Measurements from ENCODE around the gene MZT2B.
"Not testable (repeated sequence)": the region's sequence is repeated elsewhere in the genome, so short reads cannot be mapped to it uniquely, and the experiment has no call there.

The MZT2B gene

DNA sequence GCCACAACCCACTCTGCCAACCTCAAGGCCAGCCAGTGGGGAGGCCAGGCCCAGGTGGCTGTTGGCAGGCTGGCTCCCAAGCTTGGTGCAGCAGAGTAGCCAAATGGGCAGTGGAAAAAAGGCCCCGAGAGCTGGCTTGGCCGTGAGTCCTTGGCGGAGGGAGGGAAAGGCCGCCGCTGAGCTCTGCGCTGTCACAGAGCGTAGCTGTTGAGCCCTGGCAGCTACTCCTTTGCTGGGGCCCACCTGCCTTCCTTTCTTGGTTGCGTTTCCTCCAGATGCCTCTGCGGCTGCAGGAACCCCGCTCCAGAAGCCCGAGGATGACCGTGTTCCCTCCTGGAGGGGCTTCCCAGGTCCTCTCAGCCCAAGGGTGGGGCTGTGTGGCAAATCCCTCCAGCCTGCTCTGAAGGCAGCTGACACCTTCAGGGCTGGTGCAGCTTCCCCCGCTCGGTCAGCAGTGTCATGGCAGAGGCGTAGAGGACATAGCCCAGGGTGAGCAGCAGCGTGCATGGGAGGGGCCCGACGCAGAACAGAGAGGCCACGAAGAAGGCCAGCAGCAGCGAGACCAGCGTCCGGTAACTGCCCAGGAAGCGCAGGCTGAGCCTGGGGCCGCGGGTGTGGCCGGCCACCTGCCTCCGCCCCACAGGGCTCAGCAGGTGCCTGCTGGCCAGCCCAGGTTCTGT lies 29.8 kb upstream of the MZT2B start:
- not testable (repeated sequence) for DNase-seq (ENCODE audit: low read depth in 2 of 2, low spot score in 1 of 2)

DNA sequence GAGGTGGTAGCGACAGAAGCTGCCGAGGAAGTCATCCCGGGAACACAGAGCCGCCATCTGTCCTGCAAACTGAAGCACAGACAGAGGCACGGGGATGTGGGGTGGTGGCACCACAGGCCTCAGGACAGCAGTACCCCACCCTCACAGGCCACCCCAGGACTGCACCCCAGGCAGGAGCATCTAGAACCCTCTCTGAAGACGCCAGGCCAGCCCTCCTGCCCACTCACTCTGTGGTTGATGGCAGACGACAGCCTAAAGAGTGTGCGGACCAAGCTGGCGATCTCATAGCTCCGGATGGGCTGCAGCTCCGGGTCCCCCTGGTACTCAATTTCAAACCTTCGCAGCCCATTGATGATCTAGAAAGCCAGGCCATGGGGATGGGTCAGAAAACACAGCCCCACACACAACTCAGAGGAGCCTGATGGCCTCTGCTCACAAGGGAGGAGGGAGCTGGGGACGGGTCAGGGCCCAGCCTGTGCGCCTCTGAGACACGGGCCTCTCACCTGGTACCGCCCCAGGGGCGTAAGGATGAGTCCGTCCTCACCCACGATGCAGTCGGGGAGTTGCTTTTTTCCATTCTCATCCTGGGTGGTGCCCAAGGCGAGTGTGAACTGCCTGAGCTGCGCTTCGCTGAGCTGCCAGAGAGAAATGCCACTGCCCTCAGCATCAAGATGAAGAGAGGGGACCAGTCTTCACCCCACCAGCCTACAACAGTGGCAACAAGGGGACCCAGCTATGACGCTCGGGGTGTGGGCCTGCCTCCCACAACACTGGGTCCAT lies 29.1 kb upstream of the MZT2B start:
- DNase-seq (ENCODE audit: low read depth in 2 of 2, low spot score in 1 of 2): no peak

DNA sequence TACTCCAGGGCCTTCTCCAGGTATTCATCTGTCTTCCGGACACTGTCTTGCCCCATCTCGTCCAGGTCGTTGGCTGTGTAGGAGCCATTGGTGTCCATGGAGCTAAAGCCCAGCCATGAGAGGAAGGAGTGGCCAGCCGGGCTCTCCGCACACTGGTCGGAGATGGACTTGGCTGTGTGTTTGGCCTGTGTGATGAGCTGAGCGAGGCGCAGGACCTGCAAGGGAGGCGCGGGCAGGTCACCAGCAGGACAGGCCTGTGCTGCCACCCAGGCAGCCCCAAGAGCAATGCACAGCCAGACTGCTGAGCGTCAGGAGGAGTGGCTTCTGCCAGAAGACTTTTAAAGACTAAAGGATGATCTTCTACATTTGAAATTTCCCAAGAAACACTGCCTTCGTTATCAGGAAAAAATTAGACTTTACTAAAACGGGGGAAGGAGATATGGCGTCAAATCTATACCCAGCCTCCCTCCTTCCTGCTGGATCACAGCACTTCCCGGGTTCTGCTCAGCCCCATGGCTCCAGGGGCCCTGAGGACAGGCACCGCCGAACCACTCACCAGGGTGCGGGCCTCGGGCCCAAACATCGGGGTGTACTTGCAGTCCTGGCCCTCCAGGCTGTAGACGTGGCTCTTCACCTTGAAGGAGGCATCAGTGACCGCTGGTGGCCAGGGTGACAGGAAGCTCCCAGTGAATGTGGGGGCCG lies 28.2 kb upstream of the MZT2B start:
- not testable (repeated sequence) for DNase-seq (ENCODE audit: low read depth in 2 of 2, low spot score in 1 of 2)

DNA sequence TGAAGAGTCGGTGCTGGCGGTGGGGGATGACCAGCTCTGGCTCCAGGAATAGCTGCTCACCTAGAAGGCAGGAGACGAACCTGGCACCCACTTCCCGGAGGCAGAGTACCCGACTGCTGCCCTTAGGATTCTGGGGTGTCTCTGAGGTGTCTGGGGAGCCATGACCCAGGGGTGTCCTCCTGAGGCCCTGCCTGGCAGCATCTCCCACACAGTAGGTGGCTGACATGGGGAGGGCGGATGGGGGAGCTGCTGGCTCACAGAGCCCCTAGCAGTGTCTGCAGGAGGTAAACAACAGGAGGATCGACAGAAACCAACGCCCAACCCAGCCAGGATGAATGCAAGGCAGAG lies 27.7 kb upstream of the MZT2B start:
- not testable (repeated sequence) for DNase-seq (ENCODE audit: low read depth in 2 of 2, low spot score in 1 of 2)

DNA sequence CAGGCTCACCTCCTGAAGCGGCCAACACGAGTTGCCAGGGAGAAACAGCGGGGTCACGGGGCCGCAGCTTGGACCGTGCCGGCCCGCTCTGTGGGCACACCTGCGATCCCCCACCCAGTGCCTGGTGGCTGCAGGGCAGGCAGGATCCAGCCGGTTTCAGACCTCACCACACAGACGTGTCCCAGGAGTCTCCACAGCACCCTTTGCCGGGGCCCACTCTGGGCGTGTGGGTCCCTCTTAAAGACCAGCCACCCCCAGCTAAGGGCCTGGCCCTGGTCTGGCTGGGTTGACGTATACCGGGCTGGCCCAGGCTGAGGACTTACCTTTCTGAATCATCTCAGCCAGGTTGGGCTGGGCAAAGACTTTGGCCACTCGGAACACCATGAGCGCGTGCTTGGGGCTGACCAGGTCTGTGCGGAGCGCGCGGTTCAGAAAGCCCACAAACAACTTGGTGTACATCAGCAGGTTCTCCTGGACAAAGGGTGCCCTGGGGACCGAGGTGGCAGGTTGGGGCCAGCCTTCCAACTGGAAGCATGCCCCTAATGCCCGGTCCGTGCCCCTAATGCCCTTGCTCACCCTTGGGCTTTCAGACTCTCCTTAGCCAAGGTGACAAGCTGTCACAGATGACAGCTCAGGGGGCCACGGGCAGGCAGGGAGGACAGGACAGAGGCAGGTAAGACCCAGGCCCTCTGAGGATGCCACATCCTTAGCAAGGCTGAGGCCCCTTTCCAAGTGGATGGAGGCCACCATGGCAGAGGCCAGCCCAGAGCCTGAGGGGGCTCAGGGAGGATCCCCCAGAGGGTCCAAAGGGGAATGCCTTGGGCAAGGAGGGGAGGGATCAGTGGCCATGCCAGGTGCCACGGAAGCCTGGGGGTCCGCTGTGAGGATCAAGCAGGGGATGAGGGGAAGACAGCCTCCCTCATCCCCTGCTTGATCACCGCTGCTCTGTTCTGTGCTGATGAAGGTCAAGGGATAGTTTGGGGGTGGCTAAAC lies 27.0 kb upstream of the MZT2B start:
- DNase-seq (ENCODE audit: low read depth in 2 of 2, low spot score in 1 of 2): no peak

DNA sequence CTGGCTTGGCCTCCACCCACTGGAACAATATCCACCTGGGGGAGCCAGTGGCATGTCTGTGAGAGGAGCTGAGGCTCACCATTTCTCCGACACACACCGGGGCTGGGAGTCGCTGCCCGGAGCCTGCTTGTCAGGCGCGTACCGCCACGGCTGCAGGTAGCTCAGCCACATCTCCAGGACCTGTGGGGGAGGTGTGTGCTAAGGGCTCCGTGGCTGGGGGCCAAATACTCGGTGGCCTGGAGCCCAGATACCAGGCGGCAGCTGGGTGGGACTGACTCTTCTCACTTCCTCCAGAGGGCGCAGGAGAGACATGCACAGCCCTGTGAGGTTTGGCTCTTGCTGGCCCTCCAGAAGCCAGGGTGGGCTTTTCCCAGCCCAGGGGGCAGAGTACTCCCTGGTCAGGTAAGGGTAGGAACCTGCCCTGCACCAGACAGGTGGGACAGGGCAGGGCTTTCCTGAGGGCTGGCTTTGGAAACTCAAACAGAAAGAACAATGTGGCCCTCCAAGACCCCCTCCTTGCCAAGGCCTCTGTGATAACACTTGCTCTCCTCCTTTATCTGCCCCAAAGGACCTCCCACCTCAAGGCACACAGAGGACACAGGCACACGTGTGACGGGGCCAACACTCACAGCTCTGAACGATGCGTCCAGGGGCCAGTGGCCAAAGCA lies 26.0 kb upstream of the MZT2B start:
- DNase-seq (ENCODE audit: low read depth in 2 of 2, low spot score in 1 of 2): not testable (repeated sequence)

DNA sequence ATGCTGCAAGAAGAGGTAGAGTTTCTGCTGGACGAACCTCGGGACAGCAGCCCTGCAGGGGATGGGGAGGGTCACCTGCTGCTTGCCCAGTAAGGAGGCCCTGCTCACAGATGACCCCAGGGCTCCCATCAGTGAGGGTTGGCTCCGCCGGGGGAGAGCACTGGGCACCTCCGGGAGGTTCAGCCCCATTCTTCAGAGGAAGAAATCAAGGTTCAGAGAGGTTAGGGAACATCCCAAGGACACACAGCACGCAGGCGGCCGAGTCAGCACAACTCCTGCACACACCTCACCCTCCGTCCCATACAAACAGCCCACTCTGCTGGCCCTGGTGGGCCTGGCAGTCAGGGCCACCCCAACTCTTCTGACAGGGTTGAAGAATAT lies 25.4 kb upstream of the MZT2B start:
- DNase-seq (ENCODE audit: low read depth in 2 of 2, low spot score in 1 of 2): no peak

DNA sequence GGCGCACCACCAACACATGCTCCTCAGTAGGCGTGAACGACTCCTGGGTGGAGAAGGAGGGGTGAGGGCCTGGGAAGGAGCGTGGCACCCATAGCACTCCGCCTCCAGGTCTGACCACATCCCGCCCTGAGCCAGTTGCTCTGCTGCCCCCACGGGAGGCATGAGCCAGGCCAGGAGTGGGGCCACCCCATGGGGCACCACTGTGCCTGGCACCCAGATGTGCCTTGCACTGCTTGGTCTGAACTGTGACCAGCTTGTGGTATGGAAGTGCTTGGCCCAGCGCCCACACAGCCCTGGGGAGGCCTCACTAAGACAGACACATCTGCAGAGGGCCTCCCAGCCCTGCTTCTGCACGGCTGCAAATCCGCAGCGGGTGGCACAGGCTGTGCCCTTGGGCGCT lies 24.7 kb upstream of the MZT2B start:
- not testable (repeated sequence) for DNase-seq (ENCODE audit: low read depth in 2 of 2, low spot score in 1 of 2)

DNA sequence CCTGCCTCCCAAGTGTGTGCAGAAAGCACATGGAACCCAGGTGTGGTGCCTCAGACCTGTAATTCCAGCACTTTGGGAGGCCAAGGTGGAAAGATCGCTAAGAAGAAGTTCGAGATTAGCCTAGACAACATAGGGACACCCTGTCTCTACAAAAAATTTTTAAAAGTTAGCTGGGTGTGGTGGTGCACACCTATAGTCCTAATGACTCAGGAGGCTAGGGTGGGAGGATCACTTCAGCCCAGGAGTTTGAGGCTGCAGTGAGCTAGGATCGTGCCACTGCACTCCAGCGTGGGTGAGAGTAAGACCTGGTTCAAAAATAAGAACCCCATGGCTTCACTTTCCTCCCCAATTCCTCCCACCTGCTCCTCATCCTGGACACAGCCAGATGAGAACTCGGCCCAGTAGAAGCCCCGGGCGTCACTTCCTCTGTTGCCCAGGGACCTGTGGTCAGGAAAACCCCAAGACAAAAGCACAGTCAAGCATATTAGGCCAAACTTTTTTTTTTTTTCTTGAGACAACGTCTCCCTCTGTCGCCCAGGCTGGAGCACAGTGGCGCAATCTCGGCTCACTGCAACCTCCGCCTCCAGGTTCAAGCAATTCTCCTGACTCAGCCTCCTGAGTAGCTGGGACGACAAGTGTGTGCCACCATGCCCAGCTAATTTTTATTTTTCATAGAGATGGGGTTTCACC lies 24.1 kb upstream of the MZT2B start:
- not testable (repeated sequence) for DNase-seq (ENCODE audit: low read depth in 2 of 2, low spot score in 1 of 2)

DNA sequence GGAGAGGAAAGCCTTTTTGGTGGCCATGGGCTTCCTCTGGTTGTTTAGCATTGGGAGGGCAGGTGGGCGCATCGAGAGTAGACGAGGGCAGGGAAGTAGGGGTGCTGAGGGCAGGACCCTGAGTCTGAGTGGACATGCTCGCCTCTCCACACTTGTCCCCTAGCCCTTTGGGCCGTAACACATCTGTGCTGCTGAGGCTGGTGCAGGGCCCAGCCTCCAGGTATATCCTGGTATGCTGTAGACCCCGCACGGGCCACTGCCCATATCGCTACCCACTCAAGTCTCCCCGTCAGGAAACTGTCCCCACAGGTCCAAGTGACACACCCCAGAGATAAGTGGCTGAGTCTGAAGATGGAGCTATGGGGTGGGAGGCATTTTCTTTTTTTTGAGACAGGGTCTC lies 23.4 kb upstream of the MZT2B start:
- DNase-seq (ENCODE audit: low read depth in 2 of 2, low spot score in 1 of 2): no peak

DNA sequence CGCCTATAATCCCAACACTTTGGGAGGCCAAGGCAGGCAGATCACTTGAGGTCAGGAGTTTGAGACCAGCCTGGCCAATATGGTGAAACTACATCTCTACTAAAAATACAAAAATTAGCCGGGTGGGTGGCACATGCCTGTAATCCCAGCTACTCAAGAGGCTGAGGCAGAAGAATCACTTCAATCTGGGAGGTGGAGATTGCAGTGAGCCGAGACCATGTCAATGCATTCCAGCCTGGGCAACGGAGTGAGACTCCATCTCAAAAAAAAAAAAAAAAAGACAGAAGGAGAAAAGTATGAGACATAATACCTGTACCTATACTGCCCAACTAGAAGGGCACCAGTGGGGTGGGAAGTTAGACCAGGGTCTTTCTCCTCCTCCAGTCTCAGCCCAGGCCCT lies 22.7 kb upstream of the MZT2B start:
- not testable (repeated sequence) for DNase-seq (ENCODE audit: low read depth in 2 of 2, low spot score in 1 of 2)

DNA sequence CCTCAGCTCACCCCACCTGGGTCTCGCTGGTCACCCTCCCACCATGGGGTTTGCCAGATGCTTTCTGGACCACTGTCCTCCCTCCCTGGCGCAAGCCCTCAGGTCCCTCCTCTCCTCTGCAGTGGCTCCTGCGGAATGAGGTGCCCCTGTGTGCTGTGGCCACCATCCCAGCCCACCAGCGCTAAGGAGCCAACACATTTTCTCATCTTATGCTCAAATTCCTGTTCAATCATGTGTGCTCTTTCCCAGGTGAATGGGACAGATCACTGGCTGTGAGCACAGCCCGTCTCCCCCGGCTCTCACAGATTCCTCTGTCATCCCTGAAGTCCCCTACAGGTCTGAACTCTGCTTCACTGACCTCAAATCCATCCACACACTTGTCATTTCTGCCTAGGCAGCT lies 21.9 kb upstream of the MZT2B start:
- DNase-seq (ENCODE audit: low read depth in 2 of 2, low spot score in 1 of 2): no peak

DNA sequence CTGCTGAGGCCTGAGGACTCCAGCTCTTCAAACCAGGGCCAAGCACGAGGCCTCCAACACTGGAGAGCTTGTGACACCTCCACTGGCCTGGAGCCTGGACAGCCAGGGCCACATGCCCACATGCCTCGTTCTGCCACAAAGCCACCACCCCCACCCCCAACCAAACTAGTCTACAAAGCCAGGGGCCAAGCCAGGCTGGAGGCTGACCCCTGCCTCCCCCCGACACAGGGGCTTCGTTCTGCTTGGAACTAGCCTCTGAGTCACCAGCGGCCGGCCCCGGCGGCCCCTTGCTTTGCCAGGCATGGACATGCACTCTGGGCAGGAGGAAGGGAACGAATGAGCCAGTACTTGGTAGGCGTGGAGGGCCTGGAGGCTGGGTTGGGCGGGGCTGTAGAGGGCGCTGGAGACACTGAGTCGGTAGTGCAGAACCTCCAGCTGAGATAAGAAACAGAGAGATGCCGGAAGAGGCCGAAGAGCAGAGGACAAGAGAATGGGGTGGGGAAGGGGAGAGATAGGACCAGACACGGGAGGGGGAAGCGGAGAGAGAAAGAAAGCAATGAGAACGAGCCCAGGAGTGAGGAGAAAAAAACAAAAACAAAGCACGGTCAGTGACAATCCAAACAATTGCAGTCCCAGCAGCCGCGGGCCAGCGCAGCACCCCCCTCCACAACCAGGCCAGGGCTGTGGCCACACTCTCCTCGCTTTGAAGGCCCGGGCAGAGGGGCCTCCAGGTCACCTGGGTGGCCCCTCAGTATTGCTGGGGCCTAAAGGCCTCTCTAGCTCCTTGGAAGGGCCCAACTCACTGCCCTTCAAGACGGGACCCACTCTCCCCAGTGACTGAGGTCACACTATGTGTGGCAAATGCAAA lies 21.0 kb upstream of the MZT2B start:
- DNase-seq (ENCODE audit: low read depth in 2 of 2, low spot score in 1 of 2): not testable (repeated sequence)

DNA sequence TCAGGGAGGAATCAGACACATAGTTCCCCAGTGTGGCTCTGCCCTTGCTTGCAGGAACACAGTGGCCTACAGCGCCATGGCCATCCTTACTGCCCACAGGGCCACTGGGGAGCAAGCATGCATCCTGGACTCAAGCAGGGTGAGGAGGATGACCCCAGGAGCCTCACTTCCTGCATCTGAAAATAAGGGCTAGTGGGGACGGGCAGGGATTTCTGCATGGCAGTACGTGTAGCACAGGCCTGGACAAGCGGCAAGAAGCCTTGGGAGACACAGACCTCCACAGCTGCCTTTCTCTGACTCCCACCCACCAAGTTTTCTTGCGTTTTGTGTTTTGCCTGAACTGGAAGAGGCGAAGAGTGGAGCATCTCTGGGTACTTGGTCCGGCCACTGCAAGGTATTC lies 19.6 kb upstream of the MZT2B start:
- not testable (repeated sequence) for DNase-seq (ENCODE audit: low read depth in 2 of 2, low spot score in 1 of 2)

DNA sequence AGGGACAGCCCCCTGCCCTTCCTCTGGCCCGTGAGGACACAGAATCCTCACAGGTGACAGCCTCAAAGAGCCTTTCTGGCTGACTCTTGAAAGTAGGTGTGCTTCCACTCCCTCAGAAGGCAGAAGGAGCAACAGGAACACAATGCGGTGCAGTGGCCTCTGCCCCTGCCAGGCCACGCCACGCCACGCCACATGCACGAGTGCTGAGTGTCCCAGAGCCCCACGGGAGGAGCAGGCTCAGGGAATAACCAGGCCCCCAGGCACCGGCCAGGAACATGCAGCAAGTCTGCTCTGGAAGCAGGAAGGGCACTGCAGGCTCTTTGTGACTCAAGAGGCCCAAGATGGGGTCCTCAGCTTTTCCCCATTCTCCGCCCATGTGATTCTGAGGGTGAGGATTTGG lies 19.1 kb upstream of the MZT2B start:
- no peak for DNase-seq (ENCODE audit: low read depth in 2 of 2, low spot score in 1 of 2)

DNA sequence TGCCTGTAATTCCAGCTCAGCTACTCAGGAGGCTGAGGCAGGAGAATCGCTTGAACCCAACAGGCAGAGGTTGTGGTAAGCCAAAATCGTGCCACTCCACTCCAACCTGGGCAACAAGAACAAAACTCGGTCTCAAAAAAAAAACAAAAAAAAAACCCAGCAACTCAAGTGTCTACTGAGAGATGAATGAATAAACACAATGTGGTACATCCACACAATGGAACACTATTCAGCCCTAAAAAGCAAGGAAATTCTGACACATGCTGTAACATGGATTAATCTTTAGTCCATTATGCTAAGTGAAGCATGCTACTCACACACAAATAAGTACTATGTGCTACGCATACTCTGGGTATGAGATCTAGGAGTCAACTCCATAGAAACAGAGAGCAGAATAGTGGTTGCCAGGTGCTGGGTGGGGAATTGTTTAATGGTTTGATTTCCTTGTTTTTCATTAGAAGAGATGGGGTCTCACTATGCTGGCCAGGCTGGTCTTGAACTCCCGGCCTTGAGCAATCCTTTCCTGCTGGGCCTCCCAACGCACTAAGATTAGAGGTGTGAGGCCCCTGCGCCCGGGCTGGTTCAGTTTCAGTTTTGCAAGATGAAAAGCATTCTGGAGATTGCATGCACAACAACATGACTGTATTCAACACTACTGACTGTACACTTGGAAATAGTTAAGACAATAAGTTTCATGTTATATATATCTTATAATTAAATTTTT lies 16.6 kb upstream of the MZT2B start:
- DNase-seq (ENCODE audit: low read depth in 2 of 2, low spot score in 1 of 2): no peak

DNA sequence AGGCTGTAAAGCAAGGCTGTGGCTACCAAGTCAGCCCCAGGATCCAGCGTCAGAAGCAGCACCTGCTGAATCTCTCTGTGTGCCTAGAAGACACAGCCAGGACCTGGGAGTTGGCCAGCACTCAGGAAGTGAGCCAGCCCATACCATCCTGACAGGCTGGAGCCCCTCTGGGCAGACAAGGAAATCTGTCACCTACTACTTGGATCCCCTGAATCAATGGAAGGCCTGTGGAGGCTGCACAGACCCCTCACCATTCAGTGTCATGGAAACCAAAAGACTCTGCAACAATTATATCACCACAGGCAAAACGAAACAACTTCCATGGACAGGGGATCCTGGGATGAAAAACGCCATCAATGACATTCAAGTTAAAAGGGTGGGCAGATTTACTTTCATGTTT lies 15.5 kb upstream of the MZT2B start:
- DNase-seq (ENCODE audit: low read depth in 2 of 2, low spot score in 1 of 2): not testable (repeated sequence)

DNA sequence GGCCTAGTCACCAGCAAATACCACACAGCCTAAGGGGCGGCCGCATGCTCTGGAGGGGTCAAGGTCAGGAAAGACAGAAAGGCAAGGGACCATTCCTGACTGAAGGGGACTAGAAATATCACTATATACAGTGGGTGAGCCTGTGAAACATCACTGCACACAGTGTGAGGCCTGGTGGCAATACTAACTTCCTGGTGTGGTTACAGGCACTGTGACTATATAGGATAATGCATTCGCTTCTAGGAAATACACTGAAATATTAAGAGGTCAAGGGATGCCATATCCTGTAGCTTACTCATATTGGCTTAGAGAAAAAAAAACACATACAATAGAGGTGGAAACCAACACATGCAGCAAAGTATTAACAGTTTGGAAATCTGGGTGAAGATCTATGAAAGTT lies 12.9 kb upstream of the MZT2B start:
- DNase-seq (ENCODE audit: low read depth in 2 of 2, low spot score in 1 of 2): not testable (repeated sequence)

Data from stimulated activated CD8-positive, alpha-beta memory T cell treated with anti-CD3 and anti-CD28 coated beads, Interleukin-4, amount 100 ng/mL, for 1 hour (primary cell).